Activated CD4-positive, alpha-beta T cell treated with anti-CD3 and anti-CD28 coated beads for 1 hour (primary cell): ENCODE measurements around the gene TEX10.
"Not testable (repeated sequence)": the region's sequence is repeated elsewhere in the genome, so short reads cannot be mapped to it uniquely, and the experiment has no call there.

Source experiments
- DNase-seq: peaks from one replicate; pipeline ENCODE4 v3.0.0-alpha.2; 2020

Gene TEX10

GRCh38 chr9:100346836-100347235, 5.9 kb downstream of the TEX10 start:
- no peak for DNase-seq

GRCh38 chr9:100341889-100342288, 10.9 kb downstream of the TEX10 start:
- no peak for DNase-seq

- DNase-seq: no peak
These were observed 12.5 kb downstream of the TEX10 start for GRCh38 chr9:100340224-100340623.

GRCh38 chr9:100338736-100339135, 14.0 kb downstream of the TEX10 start:
- not testable (repeated sequence) for DNase-seq

GRCh38 chr9:100324594-100325200, 28.0 kb downstream of the TEX10 start:
- no peak for DNase-seq

- DNase-seq: no peak
These were observed 29.7 kb downstream of the TEX10 start for GRCh38 chr9:100322954-100323536.

- no peak for DNase-seq
These were observed 35.0 kb downstream of the TEX10 start for GRCh38 chr9:100317706-100318105.

- no peak for DNase-seq
These were observed 37.2 kb downstream of the TEX10 start for GRCh38 chr9:100315561-100315960.

GRCh38 chr9:100309992-100310391, 42.8 kb downstream of the TEX10 start:
- DNase-seq: no peak

- no peak for DNase-seq
These were observed 43.7 kb downstream of the TEX10 start for GRCh38 chr9:100308965-100309564.

- no peak for DNase-seq
These were observed 45.7 kb downstream of the TEX10 start for GRCh38 chr9:100307080-100307479.

- no peak for DNase-seq
These were observed 46.5 kb downstream of the TEX10 start for GRCh38 chr9:100306283-100306682.

GRCh38 chr9:100303747-100304146, 49.0 kb downstream of the TEX10 start:
- no peak for DNase-seq

- DNase-seq: no peak
These were observed 54.4 kb downstream of the TEX10 start for GRCh38 chr9:100298378-100298777.

- no peak for DNase-seq
These were observed 56.3 kb downstream of the TEX10 start for GRCh38 chr9:100296407-100296806.

- no peak for DNase-seq
These were observed 57.5 kb downstream of the TEX10 start for GRCh38 chr9:100295240-100295639.

- DNase-seq: no peak
These were observed 57.9 kb downstream of the TEX10 start for GRCh38 chr9:100294806-100295205.

- no peak for DNase-seq
These were observed 58.4 kb downstream of the TEX10 start for GRCh38 chr9:100294341-100294740.

- DNase-seq: no peak
These were observed 60.3 kb downstream of the TEX10 start for GRCh38 chr9:100292414-100292813.

GRCh38 chr9:100290714-100291113, 62.0 kb downstream of the TEX10 start:
- DNase-seq: no peak

GRCh38 chr9:100287186-100287585, 65.6 kb downstream of the TEX10 start:
- no peak for DNase-seq

GRCh38 chr9:100286257-100286656, 66.5 kb downstream of the TEX10 start:
- DNase-seq: no peak

- no peak for DNase-seq
These were observed 67.1 kb downstream of the TEX10 start for GRCh38 chr9:100285601-100286000.

- DNase-seq: no peak
These were observed 67.7 kb downstream of the TEX10 start for GRCh38 chr9:100285080-100285479.

GRCh38 chr9:100284247-100284646, 68.5 kb downstream of the TEX10 start:
- no peak for DNase-seq
